SIG-M5 (cell line): ENCODE data around the gene PLA2G5.

ENCODE experiments used
- DNase-seq: peaks from one replicate; lab custom pipeline; 2025; lab: John Stamatoyannopoulos, UW

Gene PLA2G5

DNA sequence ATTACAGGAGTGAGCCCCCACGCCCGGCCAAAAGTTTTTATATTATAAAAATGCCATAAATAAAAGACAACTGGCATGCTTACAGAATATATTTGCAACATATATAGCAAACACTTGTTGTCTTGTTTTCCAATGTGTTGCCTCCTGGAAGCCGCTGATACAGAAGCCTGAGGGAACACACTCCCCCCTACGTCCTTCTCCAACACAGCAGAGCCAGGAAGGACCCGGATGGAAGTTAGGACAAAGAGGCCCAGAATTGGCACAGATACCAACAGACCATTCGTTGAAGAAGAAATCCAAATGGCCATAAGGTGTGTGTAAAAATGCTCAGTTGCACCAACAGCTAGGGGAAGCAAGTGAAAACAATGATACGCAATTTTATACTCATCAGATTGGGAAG lies 1.3 kb upstream of the PLA2G5 start:
- DNase-seq = no peak

DNA sequence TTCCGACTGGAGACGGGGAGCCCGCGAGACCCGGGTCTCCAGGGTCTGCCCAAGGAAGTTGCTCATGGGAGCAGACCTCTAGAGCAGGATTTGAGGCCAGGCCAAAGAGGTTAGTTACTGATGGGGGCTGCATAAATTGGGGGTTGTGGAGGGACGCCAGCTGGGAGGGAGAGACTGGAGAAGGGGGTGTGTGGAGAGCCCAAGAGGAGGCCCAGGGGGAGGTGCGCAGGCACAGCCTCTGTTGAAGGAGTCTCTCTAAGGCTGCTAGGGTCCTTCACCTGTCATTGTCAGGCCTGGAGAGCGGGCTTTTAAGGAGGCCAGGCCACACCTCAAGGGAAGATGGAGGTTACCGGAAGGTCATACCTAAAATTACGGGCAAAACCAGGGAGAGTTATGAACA lies 363 bp downstream of the PLA2G5 start:
- no peak for DNase-seq

- no peak for DNase-seq
Measured at GRCh38 chr1:20071416-20071815, 1.4 kb downstream of the PLA2G5 start.

- no peak for DNase-seq
Measured at GRCh38 chr1:20072771-20073170, 2.8 kb downstream of the PLA2G5 start.

DNA sequence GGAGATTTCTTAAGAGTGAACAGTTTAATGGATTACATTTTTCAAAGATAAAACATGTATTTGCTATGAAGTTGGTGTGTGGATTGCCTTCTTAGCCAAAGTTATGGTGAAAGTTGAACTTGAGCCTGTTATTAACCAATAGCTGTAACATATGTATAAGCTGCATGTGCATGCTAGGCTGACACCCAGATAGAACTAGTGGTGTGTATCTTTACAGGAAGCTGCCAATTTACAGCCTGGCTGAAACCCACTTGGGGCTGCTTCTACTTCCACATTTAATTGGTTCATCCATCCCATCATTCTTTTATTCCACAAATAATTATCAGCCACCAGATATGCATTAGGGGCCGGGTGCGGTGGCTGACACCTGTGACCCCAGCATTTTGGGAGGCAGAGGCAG lies 3.3 kb downstream of the PLA2G5 start:
- DNase-seq = no peak

- no peak for DNase-seq
Measured at GRCh38 chr1:20074055-20074724, 4.2 kb downstream of the PLA2G5 start.

DNA sequence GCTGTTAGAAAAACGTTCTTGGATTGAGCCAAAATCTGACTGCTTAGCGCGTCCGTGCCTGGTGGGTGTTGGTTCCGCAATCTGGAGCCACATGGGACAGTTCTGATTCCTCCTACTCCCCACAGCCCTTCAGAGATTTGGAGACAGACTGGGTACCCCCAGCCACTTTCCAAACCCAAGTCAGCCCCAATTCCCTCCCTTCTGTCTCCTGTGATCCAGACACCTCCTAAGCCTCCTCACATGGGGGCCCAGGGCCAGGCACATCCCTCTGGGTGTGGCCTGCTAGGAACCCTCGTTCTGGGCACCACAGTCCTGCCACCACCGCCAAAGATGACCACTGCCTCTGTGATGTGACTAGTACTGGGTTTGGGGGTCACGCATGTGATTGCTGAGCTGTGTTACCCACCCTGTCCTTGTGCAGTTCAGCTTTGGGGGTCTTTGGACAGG lies 4.8 kb downstream of the PLA2G5 start:
- no peak for DNase-seq

GRCh38 chr1:20075345-20075744 lies 5.4 kb downstream of the PLA2G5 start:
- DNase-seq = no peak

- DNase-seq = no peak
Measured at GRCh38 chr1:20076223-20076622, 6.2 kb downstream of the PLA2G5 start.

DNA sequence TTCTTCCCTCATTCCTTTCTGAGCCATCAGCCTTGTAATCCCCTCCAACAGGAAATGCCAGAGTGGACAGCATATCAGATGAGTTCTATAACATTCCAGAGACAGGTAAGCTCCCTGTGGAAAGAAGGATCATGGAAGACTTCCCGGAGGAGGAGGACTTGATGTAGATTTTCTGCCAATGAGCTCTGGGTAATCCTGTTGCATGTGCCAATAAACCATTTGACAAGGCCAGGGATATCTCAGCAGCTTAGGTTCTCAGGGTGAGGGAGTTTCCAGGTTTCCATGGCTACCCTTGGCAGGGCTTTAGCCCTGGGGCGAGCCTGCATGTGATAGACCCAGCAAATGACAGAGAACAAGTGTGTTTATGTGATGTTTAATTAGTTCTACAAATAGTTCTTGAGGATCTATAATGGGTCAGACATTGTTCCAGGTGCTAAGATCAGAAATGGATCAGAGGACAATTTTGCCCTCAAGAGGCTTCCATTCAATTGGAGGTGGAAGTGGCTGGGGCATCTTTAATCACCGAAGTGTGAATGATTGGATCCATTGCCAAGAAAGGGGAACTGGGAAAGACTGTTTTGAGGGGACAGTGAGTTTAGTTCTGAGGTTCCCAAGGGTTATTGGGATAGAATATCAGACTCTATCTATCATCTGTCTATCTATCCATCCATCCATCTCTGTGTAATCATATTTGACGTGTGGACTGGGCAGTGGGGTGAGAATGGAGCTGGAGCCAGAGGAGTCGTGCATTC lies 6.9 kb downstream of the PLA2G5 start:
- DNase-seq = no peak

- DNase-seq = no peak
Measured at GRCh38 chr1:20078171-20078651, 8.2 kb downstream of the PLA2G5 start.

GRCh38 chr1:20078711-20079110 lies 8.7 kb downstream of the PLA2G5 start:
- no peak for DNase-seq

- DNase-seq = no peak
Measured at GRCh38 chr1:20079661-20080305, 9.8 kb downstream of the PLA2G5 start.

DNA sequence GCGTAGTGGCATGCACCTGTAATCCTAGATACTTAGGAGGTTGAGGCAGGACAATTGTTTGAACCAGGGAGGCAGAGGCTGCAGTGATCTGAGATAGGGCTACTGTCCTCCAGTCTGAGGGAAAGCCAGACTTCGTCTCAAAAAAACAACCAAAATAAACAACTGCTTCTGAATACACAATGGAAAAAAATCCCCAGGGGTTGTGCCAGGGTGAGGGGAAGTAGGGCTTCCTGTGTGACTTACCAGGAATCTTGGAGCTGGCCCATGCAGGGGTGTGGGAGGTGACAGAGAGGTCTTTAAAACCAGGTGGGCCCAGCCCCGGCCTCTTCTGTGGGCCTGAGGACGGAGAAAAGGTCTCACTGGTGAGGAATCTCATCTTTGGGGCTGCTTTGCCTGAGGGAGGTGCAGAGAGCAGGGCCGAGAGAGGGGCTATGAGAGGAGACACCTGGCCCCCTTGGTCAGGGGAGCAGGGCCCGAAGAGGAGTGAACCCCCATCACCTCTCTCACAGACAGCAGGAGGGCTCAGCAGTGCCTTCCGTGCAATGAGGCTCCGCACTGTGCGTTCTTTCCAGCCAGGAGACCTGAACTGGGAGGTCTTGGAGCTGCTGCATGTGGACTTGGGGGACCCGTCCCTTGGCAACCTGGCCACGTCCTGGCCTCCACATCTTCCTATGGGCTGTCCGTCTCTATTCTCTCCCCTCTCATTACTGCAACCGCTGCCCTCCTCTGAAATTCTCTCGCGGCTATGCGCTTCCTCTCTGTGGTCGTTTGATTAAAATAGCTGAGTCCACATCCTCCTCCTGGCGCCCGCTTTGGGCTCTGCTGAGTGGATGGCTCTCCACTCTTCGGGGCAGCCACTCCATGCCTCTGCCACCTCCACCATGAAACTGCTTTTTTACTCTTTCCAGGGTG lies 10.7 kb downstream of the PLA2G5 start:
- DNase-seq = no peak

DNA sequence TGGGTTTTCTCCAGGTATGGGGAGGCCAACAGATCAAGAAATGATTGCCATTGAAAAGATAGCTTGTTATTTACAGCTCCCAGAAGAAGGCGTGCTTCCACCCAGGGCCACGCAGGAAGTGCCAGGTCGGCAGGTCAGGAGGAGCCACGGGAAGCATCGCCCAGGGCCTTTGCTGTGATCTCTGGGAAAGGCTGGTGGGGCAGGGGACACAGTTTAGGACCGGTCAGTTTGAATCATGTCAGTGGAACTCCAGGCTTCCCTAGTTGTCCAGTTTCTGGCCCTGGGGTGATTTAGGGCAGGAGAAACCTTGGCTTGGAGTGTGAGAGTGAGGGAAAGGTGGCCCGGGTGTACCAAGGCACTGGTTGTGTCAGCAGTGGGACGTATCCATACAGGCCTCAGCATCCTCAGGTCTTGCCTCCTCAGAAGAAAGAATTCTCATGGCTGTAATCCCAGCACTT lies 11.4 kb downstream of the PLA2G5 start:
- no peak for DNase-seq

DNA sequence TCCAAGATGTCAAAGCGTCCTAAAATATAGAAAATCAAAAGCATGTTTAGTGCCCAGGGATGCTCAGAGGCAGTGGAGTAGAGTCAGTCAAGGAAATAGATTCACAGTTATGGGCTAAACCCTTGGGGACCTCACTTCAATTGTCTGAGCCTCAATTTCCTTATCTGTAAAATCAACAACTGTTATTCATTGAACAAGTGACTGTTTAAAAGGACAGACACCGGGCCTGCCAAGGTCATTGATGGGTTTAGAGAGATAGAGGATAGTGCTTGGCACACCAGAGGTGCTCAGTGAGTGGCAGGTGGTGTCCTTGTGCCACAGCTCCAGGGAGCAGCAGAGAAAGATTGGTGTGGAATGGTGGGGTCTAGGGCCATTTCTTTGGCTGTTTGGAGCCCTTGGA lies 12.8 kb downstream of the PLA2G5 start:
- no peak for DNase-seq

- no peak for DNase-seq
Measured at GRCh38 chr1:20083178-20083944, 13.4 kb downstream of the PLA2G5 start.

GRCh38 chr1:20086800-20087199 lies 16.8 kb downstream of the PLA2G5 start:
- no peak for DNase-seq

DNA sequence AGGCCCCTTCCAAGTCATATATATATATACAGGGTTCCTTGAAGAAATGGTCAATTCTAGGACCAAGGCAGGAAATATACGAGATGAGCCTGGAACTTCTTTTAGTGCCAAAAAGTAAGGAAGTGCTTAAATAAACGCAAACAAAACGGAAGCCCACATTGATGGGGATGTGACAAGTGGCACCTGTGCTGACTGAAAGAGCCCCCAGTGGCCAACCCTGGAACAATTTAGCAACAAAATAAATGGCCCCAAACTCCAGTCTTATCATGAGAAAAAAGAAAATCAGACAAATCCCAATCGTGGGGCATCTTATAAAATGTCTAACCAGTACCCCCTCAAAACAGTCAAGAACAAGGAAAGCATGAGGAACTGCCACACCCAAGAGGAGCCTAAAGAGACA lies 17.7 kb downstream of the PLA2G5 start:
- DNase-seq = no peak

DNA sequence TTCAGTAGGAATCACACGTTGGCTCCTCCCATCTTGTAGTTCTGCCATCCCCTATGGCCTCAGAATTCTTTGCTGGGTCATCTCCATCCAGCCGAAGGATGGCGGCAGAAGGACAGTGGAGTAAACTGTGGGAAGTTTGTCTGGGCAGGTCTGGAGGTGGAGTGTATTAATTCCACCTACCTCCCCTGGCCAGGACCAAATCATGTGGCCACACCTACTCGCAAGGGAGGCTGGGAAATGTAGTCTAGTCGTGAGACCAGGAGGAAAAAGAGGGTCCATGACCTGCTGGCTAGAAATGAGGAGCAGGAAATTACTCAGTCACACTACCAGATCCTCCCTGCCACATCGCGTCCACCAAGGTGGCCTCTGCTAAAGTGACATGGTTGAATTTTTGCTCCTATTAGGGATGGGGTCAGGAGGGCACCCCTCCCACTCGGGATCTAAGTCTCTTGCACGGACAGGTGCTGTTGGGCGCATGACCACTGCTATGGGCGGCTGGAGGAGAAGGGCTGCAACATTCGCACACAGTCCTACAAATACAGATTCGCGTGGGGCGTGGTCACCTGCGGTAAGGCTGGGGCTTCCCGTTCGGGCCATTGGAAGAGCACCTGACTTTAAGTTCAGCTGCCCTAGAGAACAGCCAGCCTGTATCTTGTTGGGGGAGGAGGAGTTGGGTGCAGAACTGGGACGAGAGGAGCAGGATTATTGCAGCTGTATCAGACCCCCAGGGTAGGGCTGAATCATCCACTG lies 19.5 kb downstream of the PLA2G5 start:
- DNase-seq = no peak
